ELR (cell line): ENCODE data around the gene GRAMD1A.
A peak's percentile ranks its signal among the peaks of the same experiment; 100 is the strongest.
"Not testable (repeated sequence)": the region's sequence is repeated elsewhere in the genome, so short reads cannot be mapped to it uniquely, and the experiment has no call there.

Experiments used
- DNase-seq: peaks from one replicate; pipeline ENCODE4 v3.0.0-alpha.2; 2015; ENCODE audit warnings: low read depth

The GRAMD1A gene

GRCh38 chr19:35004517-35005255 is 4.6 kb downstream of the GRAMD1A start:
- no peak for DNase-seq

GRCh38 chr19:35005256-35005977 is 5.3 kb downstream of the GRAMD1A start:
- DNase-seq, result no peak

GRCh38 chr19:35006007-35006341 is 5.9 kb downstream of the GRAMD1A start:
- DNase-seq, result not testable (repeated sequence)

GRCh38 chr19:35006342-35006998 is 6.3 kb downstream of the GRAMD1A start:
- peak; percentile 84 for DNase-seq

GRCh38 chr19:35006999-35007365 is 6.9 kb downstream of the GRAMD1A start:
- DNase-seq, result no peak

GRCh38 chr19:35007427-35007826 is 7.3 kb downstream of the GRAMD1A start:
- DNase-seq, result not testable (repeated sequence)

GRCh38 chr19:35008891-35009341 is 8.8 kb downstream of the GRAMD1A start:
- DNase-seq, result no peak

- DNase-seq, result no peak
These were observed 9.6 kb downstream of the GRAMD1A start for GRCh38 chr19:35009424-35010415.

GRCh38 chr19:35011091-35011689 is 11.1 kb downstream of the GRAMD1A start:
- DNase-seq, result no peak

GRCh38 chr19:35011737-35012682 is 11.9 kb downstream of the GRAMD1A start:
- DNase-seq, result no peak

GRCh38 chr19:35013041-35013819 is 13.1 kb downstream of the GRAMD1A start:
- DNase-seq, result peak; percentile 61

- no peak for DNase-seq
These were observed 14.0 kb downstream of the GRAMD1A start for GRCh38 chr19:35013820-35014754.

GRCh38 chr19:35014774-35015173 is 14.7 kb downstream of the GRAMD1A start:
- DNase-seq, result not testable (repeated sequence)

GRCh38 chr19:35015270-35015953 is 15.3 kb downstream of the GRAMD1A start:
- DNase-seq, result no peak

GRCh38 chr19:35015954-35016351 is 15.8 kb downstream of the GRAMD1A start:
- DNase-seq, result no peak

- DNase-seq, result no peak
These were observed 17.4 kb downstream of the GRAMD1A start for GRCh38 chr19:35017507-35017906.

- DNase-seq, result no peak
These were observed 18.3 kb downstream of the GRAMD1A start for GRCh38 chr19:35018379-35018778.

GRCh38 chr19:35019144-35019543 is 19.0 kb downstream of the GRAMD1A start:
- DNase-seq, result no peak
